HepG2 (cell line): Measurements from ENCODE around the gene GPR162. TPM values are rescaled to one million over a fixed set of nuclear protein-coding genes. Genes with fewer than 3 reads are reported as not detected.

ENCODE experiments used
- ATF1 ChIP-seq: IDR thresholded peaks from 2 replicates; pipeline ENCODE4 v1.6.1; 2016; ENCODE audit warnings: mild to moderate bottlenecking, control low read depth
- ELF1 ChIP-seq: sonication (generic); formaldehyde crosslinking; IDR thresholded peaks from 2 replicates; pipeline ENCODE4 v1.4.0; 2020; ENCODE audit warnings: missing genetic modification reagents
- JDP2 ChIP-seq: sonication (generic); formaldehyde crosslinking; IDR thresholded peaks from 2 replicates; pipeline ENCODE4 v1.8.1; 2022; ENCODE audit warnings: missing genetic modification reagents, borderline replicate concordance
- KMT2B ChIP-seq: IDR thresholded peaks from 2 replicates; pipeline ENCODE4 v1.6.1; 2016; ENCODE audit warnings: missing genetic modification reagents, missing compliant biosample characterization
- MIXL1 ChIP-seq: IDR thresholded peaks from 2 replicates; pipeline ENCODE4 v1.6.1; 2016
- MZF1 ChIP-seq: sonication (generic); formaldehyde crosslinking; IDR thresholded peaks from 2 replicates; pipeline ENCODE4 v1.8.1; 2023; ENCODE audit warnings: mild to moderate bottlenecking, missing genetic modification reagents, borderline replicate concordance
- NRL ChIP-seq: sonication (generic); formaldehyde crosslinking; IDR thresholded peaks from 2 replicates; pipeline ENCODE4 v1.5.0; 2020; ENCODE audit warnings: missing genetic modification reagents, mild to moderate bottlenecking, moderate library complexity, borderline replicate concordance
- RXRA ChIP-seq: sonication (generic); formaldehyde crosslinking; IDR thresholded peaks from 2 replicates; pipeline ENCODE4 v1.5.1; 2020; ENCODE audit warnings: missing genetic modification reagents
- SAP130 ChIP-seq: IDR thresholded peaks from 2 replicates; pipeline ENCODE4 v1.6.1; 2016; ENCODE audit warnings: low read depth
- SRF ChIP-seq: IDR thresholded peaks from 2 replicates; pipeline ENCODE4 v1.6.1; 2011; ENCODE audit warnings: mild to moderate bottlenecking, low read depth, low read length, moderate library complexity
- TFDP1 ChIP-seq: IDR thresholded peaks from 2 replicates; pipeline ENCODE4 v1.6.1; 2016; ENCODE audit warnings: missing compliant biosample characterization, missing genetic modification reagents, borderline replicate concordance
- ZC3H4 ChIP-seq: sonication (generic); formaldehyde crosslinking; IDR thresholded peaks from 2 replicates; pipeline ENCODE4 v1.4.0; 2020; ENCODE audit warnings: missing genetic modification reagents, borderline replicate concordance
- ZNF589 ChIP-seq: sonication (generic); formaldehyde crosslinking; conservative IDR thresholded peaks from 2 replicates; pipeline ENCODE4 v1.8.0; 2022; ENCODE audit warnings: mild to moderate bottlenecking, moderate library complexity, missing genetic modification reagents
- ZNF788 ChIP-seq: sonication (generic); formaldehyde crosslinking; IDR thresholded peaks from 2 replicates; pipeline ENCODE4 v1.5.0; 2020; ENCODE audit warnings: mild to moderate bottlenecking, missing genetic modification reagents, borderline replicate concordance
- ZNF839 ChIP-seq: sonication (generic); formaldehyde crosslinking; IDR thresholded peaks from 2 replicates; pipeline ENCODE4 v1.4.0; 2020; ENCODE audit warnings: missing genetic modification reagents, mild to moderate bottlenecking, borderline replicate concordance
- polyA plus RNA-seq, 8 experiments: library from polyadenylated mRNA; depleted of rRNA in 3 of 8; stranded (reverse) in 7 of 8; unstranded in 1 of 8; fragments of >200 nt; fragmentation: Illumina TruSeq in 4 of 8; extraction: Trizol in 4 of 8; gene quantifications; 2 replicates each; pipeline versions ENCODE4 v1.2.1 to v1.2.3, GENCODE V29; 2011 to 2016; ENCODE audit warnings: low read depth in 4 of 8, missing spikeins in 1 of 8, mixed read lengths in 1 of 8; ENCODE audit not compliant: insufficient read depth in 1 of 8
- total RNA-seq, 5 experiments: library from RNA; depleted of rRNA; stranded (reverse); fragments of >200 nt; fragmentation: Illumina TruSeq; extraction: Trizol; gene quantifications; 2 replicates each; pipeline ENCODE4 v1.2.3, GENCODE V29; 2016; ENCODE audit warnings: low read depth in 1 of 5
- TF ChIP-seq, protein P1 (sequence below): fragments of 450-650 bp; IDR thresholded peaks from 2 replicates; pipeline ENCODE4 v1.6.1; 2016
- TF ChIP-seq, protein P2 (sequence below): sonication (generic); formaldehyde crosslinking; IDR thresholded peaks from 2 replicates; pipeline ENCODE4 v1.8.0; 2022; ENCODE audit warnings: mild to moderate bottlenecking, missing genetic modification reagents; ENCODE audit not compliant: insufficient replicate concordance
- TF ChIP-seq, protein P3 (sequence below): IDR thresholded peaks from 2 replicates; pipeline ENCODE4 v1.6.1; 2018; ENCODE audit warnings: missing genetic modification reagents
- TF ChIP-seq, protein P4 (sequence below): IDR thresholded peaks from 2 replicates; pipeline ENCODE4 v1.6.1; 2016

The GPR162 gene
- total and polyA plus RNA-seq, 2 of the 13 experiments (the other 11 are each of a cell fraction or from before 2014, with no cell fraction given), result 0.08 TPM; not detected in 1

DNA sequence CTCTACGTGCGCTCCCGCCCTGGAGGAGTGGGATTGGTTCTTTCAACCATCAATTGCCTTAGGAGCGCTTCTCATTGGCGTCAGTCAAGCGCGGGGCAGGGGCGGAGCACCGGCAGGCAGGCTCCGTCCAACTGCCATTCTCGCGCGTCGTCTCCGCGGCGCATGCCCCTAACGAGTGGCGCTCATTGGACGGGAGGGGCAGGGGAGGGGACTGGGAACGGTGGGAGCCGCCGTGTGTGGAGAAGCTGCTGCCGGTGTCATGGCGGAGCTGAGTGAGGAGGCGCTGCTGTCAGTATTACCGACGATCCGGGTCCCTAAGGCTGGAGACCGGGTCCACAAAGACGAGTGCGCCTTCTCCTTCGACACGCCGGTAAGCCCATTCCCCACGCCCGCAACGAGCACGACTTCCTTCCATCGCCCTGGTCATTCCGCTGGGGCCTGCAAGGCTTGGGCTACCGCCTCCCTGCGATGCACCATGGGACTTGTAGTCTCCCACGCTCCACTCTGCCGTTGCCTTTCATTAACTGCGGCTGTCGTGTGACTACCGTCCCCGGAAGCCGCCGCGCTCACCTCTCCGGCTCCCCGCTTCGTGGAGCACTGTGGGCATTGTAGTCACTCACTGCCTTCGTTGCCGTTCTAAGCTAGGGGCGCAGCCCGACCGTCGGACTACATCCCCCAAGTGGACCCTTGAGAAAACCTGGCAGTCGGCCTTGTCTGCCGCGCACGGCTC, 30.5 kb downstream of the GPR162 start, which contains the start of gene USP5 (continued):
- TF ChIP-seq, protein P1, sequence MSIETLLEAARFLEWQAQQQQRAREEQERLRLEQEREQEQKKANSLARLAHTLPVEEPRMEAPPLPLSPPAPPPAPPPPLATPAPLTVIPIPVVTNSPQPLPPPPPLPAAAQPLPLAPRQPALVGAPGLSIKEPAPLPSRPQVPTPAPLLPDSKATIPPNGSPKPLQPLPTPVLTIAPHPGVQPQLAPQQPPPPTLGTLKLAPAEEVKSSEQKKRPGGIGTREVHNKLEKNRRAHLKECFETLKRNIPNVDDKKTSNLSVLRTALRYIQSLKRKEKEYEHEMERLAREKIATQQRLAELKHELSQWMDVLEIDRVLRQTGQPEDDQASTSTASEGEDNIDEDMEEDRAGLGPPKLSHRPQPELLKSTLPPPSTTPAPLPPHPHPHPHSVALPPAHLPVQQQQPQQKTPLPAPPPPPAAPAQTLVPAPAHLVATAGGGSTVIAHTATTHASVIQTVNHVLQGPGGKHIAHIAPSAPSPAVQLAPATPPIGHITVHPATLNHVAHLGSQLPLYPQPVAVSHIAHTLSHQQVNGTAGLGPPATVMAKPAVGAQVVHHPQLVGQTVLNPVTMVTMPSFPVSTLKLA, result peak; percentile 29; the same call in 1 of the 2 replicates
- peak; percentile 70; the same call in 1 of the 2 replicates for TF ChIP-seq ZNF788 (CRISPR knock-in tag)
- TF ChIP-seq ATF1 (CRISPR knock-in tag), result peak; percentile 89
- TF ChIP-seq ELF1 (CRISPR knock-in tag), result peak; percentile 97
- TF ChIP-seq MIXL1 (CRISPR knock-in tag), result no peak
- TF ChIP-seq, protein P2, sequence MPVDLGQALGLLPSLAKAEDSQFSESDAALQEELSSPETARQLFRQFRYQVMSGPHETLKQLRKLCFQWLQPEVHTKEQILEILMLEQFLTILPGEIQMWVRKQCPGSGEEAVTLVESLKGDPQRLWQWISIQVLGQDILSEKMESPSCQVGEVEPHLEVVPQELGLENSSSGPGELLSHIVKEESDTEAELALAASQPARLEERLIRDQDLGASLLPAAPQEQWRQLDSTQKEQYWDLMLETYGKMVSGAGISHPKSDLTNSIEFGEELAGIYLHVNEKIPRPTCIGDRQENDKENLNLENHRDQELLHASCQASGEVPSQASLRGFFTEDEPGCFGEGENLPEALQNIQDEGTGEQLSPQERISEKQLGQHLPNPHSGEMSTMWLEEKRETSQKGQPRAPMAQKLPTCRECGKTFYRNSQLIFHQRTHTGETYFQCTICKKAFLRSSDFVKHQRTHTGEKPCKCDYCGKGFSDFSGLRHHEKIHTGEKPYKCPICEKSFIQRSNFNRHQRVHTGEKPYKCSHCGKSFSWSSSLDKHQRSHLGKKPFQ (CRISPR knock-in tag), result peak; percentile 90
- TF ChIP-seq ZC3H4 (CRISPR knock-in tag), result peak; percentile 26; the same call in 1 of the 2 replicates
- TF ChIP-seq JDP2 (CRISPR knock-in tag), result no peak
- TF ChIP-seq SAP130 (CRISPR knock-in tag), result peak; percentile 61; the same call in 1 of the 2 replicates
- TF ChIP-seq MZF1 (CRISPR knock-in tag), result 0 out of 2 replicates have a peak, but pooled peaks have one; percentile 17
- peak; percentile 79 for TF ChIP-seq TFDP1 (CRISPR knock-in tag)
- TF ChIP-seq, protein P3, sequence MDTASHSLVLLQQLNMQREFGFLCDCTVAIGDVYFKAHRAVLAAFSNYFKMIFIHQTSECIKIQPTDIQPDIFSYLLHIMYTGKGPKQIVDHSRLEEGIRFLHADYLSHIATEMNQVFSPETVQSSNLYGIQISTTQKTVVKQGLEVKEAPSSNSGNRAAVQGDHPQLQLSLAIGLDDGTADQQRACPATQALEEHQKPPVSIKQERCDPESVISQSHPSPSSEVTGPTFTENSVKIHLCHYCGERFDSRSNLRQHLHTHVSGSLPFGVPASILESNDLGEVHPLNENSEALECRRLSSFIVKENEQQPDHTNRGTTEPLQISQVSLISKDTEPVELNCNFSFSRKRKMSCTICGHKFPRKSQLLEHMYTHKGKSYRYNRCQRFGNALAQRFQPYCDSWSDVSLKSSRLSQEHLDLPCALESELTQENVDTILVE (CRISPR knock-in tag), result no peak
- TF ChIP-seq RXRA (CRISPR knock-in tag), result peak; percentile 39
- TF ChIP-seq, protein P4, sequence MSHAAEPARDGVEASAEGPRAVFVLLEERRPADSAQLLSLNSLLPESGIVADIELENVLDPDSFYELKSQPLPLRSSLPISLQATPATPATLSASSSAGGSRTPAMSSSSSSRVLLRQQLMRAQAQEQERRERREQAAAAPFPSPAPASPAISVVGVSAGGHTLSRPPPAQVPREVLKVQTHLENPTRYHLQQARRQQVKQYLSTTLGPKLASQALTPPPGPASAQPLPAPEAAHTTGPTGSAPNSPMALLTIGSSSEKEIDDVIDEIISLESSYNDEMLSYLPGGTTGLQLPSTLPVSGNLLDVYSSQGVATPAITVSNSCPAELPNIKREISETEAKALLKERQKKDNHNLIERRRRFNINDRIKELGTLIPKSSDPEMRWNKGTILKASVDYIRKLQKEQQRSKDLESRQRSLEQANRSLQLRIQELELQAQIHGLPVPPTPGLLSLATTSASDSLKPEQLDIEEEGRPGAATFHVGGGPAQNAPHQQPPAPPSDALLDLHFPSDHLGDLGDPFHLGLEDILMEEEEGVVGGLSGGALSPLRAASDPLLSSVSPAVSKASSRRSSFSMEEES (CRISPR knock-in tag), result peak; percentile 50; the same call in 1 of the 2 replicates
- TF ChIP-seq KMT2B (CRISPR knock-in tag), result peak; percentile 73
- TF ChIP-seq ZNF839 (CRISPR knock-in tag), result 0 out of 2 replicates have a peak, but pooled peaks have one; percentile 33
- TF ChIP-seq ZNF589, result peak; percentile 59; the same call in 1 of the 2 replicates
- TF ChIP-seq NRL, result peak; percentile 84
- no peak for TF ChIP-seq SRF
